GM21576 (cell line): ENCODE data around the gene NKX6-1.

Experiments used
- ATAC-seq: cut with Tn5 transposase; IDR thresholded peaks from one replicate; pipeline ENCODE4 v1.9.1; 2021; ENCODE audit warnings: mild to moderate bottlenecking, moderate library complexity; ENCODE audit not compliant: unreplicated experiment

Gene NKX6-1

GRCh38 chr4:84498935-84499623 is at the start of gene NKX6-1:
Gene NKX6-1, minus strand, starts transcription at chr4:84499292. Its CDS starts 1,064 bp downstream, at chr4:84498228.
- no peak for ATAC-seq

GRCh38 chr4:84547211-84547610 is 48.1 kb upstream of the NKX6-1 start:
- no peak for ATAC-seq

- ATAC-seq = no peak
Observed at GRCh38 chr4:84545093-84545492, 46.0 kb upstream of the NKX6-1 start.

- ATAC-seq = no peak
Observed at GRCh38 chr4:84535901-84536300, 36.8 kb upstream of the NKX6-1 start.

GRCh38 chr4:84531689-84532088 is 32.6 kb upstream of the NKX6-1 start:
- ATAC-seq = no peak

GRCh38 chr4:84530871-84531270 is 31.8 kb upstream of the NKX6-1 start:
- no peak for ATAC-seq

GRCh38 chr4:84530454-84530853 is 31.4 kb upstream of the NKX6-1 start:
- ATAC-seq = no peak

GRCh38 chr4:84529169-84529751 is 30.2 kb upstream of the NKX6-1 start:
- ATAC-seq = no peak

- ATAC-seq = no peak
Observed at GRCh38 chr4:84527391-84527790, 28.3 kb upstream of the NKX6-1 start.

GRCh38 chr4:84515075-84515474 is 16.0 kb upstream of the NKX6-1 start:
- ATAC-seq = no peak

GRCh38 chr4:84512277-84512676 is 13.2 kb upstream of the NKX6-1 start:
- ATAC-seq = no peak

GRCh38 chr4:84511703-84512102 is 12.6 kb upstream of the NKX6-1 start:
- ATAC-seq = no peak

GRCh38 chr4:84507941-84508340 is 8.8 kb upstream of the NKX6-1 start:
- no peak for ATAC-seq

GRCh38 chr4:84504821-84505220 is 5.7 kb upstream of the NKX6-1 start:
- ATAC-seq = no peak

- ATAC-seq = peak; percentile 85
Observed at GRCh38 chr4:84503495-84504437, 4.7 kb upstream of the NKX6-1 start.

GRCh38 chr4:84502955-84503373 is 3.9 kb upstream of the NKX6-1 start:
- ATAC-seq = no peak

GRCh38 chr4:84502333-84502954 is 3.4 kb upstream of the NKX6-1 start:
- ATAC-seq = no peak

- no peak for ATAC-seq
Observed at GRCh38 chr4:84501721-84502267, 2.7 kb upstream of the NKX6-1 start.

GRCh38 chr4:84501202-84501503 is 2.1 kb upstream of the NKX6-1 start:
- no peak for ATAC-seq

GRCh38 chr4:84500386-84501201 is 1.5 kb upstream of the NKX6-1 start:
- ATAC-seq = no peak
